ENCODE results near the gene SAE1.
A peak's percentile ranks its signal among the peaks of the same experiment; 100 is the strongest.
"Not testable (repeated sequence)": the region's sequence is repeated elsewhere in the genome, so short reads cannot be mapped to it uniquely, and the experiment has no call there.

Gene SAE1

GRCh38 chr19:47243364-47243775, 112.7 kb downstream of the SAE1 start:
- DNase-seq = no peak

- peak; percentile 99 for DNase-seq
Measured at GRCh38 chr19:47243776-47244547, 113.3 kb downstream of the SAE1 start.

GRCh38 chr19:47247308-47247990, 116.8 kb downstream of the SAE1 start:
- peak; percentile 82 for DNase-seq

- not testable (repeated sequence) for DNase-seq
Measured at GRCh38 chr19:47253016-47253415, 122.4 kb downstream of the SAE1 start.

GRCh38 chr19:47253467-47253881, 122.8 kb downstream of the SAE1 start:
- peak; percentile 80 for DNase-seq

DNA sequence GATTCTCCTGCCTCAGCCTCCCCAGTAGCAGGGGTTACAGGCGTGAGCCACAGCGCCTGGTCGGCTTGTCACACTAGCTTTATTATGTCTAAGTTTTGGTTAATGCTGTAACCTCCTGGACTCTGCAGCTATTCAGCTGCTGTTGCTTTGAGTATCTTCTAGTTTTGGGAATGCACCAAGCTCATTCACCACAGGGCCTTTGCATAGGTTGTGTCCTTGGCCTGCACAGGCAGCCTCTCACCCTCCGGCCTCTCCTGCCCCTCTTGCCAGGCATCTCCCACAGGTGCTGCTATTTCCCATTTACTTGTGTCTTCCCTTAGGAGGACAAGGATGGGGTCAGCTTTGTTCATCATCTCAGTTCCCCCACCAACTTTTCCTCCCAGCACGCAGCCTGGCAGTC, 123.3 kb downstream of the SAE1 start:
- DNase-seq = peak; percentile 36

GRCh38 chr19:47255879-47256692, 125.5 kb downstream of the SAE1 start, which contains the start of gene CCDC9:
CCDC9 (plus strand) TSS chr19:47256525; CDS start chr19:47258401, 1,876 bp downstream.
- no peak for DNase-seq

DNA sequence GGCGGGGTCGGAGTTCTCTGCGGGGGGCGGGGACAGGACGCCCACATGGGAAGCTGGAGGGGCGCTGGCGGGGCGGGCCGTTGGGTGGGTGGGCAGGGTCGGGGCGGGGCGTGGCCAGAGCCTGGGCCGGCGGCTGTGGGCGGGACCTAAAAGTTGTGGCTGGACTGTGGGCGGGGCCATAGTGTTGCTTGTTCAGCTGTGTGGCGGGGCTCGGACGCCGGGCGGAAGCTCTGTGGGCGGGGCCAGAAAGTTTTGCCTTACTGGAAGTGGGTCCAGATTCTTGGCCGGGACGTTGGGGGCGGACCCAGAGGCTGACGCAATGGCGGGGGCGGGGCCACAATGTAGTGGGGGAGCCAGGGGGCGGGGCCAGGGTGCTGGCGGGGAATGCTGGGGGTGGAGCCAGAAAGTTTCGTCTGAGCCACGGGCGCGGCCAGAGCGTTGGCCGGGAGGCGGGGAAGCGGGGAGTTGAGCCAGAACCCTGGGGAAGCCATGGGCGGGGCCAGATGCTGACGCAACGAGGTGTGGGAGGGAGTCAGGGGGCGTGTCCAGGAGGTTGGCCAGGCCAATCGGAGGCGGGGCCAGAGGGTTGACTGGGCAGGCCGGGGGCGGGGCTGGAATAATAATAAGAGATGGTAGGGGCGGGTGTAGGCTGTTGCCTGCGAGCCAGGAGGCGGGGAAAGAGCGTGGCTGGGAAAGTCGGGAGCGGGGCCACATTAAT, 126.2 kb downstream of the SAE1 start:
- DNase-seq = peak; percentile 100

DNA sequence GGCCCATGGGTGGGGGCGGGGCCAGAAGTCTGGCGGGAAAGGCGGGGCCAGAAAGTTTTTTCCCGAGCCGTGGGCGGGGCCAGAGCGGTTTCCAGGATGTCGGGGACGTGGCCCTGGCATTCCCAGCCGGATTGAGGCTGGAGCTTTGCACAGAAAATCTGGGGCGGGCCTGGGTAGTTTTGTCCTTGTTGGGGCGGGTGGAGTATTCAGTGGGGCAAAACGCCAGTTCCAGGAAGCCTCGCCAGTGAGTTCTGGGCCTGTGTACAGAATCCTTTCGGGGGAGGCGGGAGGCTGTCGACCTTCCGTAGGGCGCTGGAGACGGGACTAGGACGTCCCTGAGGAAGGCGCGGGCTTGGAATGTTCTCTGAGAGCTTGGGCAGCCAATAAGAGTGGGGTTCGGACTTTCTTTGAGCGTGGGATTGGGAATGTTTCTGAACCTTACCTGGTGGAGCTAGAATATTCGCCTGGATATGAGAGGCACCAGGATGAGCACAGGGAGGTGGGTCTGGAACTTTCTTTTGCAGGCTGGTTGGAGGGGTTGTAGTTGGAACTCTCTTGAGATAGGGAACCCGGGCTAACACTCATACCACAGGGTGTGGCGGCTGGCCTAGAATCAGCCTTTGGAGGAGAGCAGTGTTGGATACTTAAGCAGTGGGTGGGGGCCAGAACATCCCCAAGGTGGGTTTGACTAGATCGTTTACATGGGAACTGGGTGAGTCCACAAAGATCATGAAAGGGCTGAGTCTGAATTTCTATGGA, 127.0 kb downstream of the SAE1 start:
- DNase-seq = no peak

DNA sequence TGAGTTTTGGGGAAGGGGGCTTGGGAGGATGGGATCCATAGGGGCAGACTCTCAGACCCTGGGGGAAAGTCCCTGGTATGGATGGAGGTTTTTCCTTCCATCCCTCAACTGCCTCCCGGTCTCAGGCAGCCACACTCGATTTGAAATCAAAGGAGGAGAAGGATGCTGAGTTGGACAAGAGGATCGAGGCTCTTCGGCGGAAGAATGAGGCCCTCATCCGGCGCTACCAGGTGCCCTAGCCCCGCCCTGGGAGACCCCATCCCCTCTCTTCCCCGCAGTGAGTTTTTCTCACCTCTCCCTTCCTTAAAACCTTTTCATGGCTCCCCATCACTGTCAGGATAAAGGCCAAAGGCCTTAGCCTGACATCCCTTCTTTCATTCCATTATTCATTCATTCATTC, 127.8 kb downstream of the SAE1 start:
- no peak for DNase-seq

GRCh38 chr19:47258895-47259555, 128.4 kb downstream of the SAE1 start:
- no peak for DNase-seq

Measured in islet precursor cell (in vitro differentiated cells).